SK-N-SH treated with all-trans-retinoic acid at 6 μM for 48 hours (cell line): ENCODE measurements around the gene ASIC1.

Experiments used
- ATAC-seq: fragments of 200-7000 bp; cut with Tn5 transposase; 3 replicates; pipeline ENCODE4 v1.9.1; 2020; ENCODE audit warnings: mild to moderate bottlenecking, moderate library complexity
- ARNTL ChIP-seq: fragments of 450-650 bp; formaldehyde crosslinking; IDR thresholded peaks from 2 replicates; pipeline ENCODE4 v1.5.0; 2020; ENCODE audit warnings: low read depth, mild to moderate bottlenecking, moderate library complexity, borderline replicate concordance
- BACH2 ChIP-seq: fragments of 250-450 bp; sonication (Bioruptor Pico); IDR thresholded peaks from 2 replicates; pipeline ENCODE4 v1.9.0; 2021; ENCODE audit warnings: mild to moderate bottlenecking, borderline replicate concordance
- CSDC2 ChIP-seq: fragments of 250-450 bp; sonication (Bioruptor Pico); IDR thresholded peaks from 2 replicates; pipeline ENCODE4 v1.5.0; 2020; ENCODE audit warnings: mild to moderate bottlenecking, moderate library complexity
- GLIS3 ChIP-seq: fragments of 250-450 bp; sonication (Bioruptor Pico); IDR thresholded peaks from 2 replicates; pipeline ENCODE4 v1.5.0; 2020; ENCODE audit warnings: mild to moderate bottlenecking, moderate library complexity
- ISL1 ChIP-seq: fragments of 250-450 bp; sonication (Bioruptor Pico); IDR thresholded peaks from 2 replicates; pipeline ENCODE4 v2.1.2; 2022; ENCODE audit warnings: mild to moderate bottlenecking, moderate library complexity
- OSR1 ChIP-seq: fragments of 250-450 bp; sonication (Bioruptor Pico); IDR thresholded peaks from 2 replicates; pipeline ENCODE4 v1.8.0; 2022; ENCODE audit warnings: moderate library complexity, mild to moderate bottlenecking, inconsistent platforms
- PPARA ChIP-seq: fragments of 250-450 bp; sonication (Bioruptor Pico); IDR thresholded peaks from 2 replicates; pipeline ENCODE4 v1.5.0; 2020; ENCODE audit warnings: mild to moderate bottlenecking, borderline replicate concordance
- RARB ChIP-seq: fragments of 250-450 bp; sonication (Bioruptor Pico); IDR thresholded peaks from 2 replicates; pipeline ENCODE4 v1.8.0; 2021; ENCODE audit warnings: mild to moderate bottlenecking, moderate library complexity
- SNAI2 ChIP-seq: fragments of 250-450 bp; sonication (Bioruptor Pico); IDR thresholded peaks from 2 replicates; pipeline ENCODE4 v1.5.0; 2020; ENCODE audit warnings: mild to moderate bottlenecking, moderate library complexity
- TCF4 ChIP-seq: fragments of 250-450 bp; sonication (Bioruptor Pico); IDR thresholded peaks from 2 replicates; pipeline ENCODE4 v1.8.0; 2021; ENCODE audit warnings: mild to moderate bottlenecking, moderate library complexity, borderline replicate concordance
- TOX ChIP-seq: fragments of 250-450 bp; sonication (Bioruptor Pico); IDR thresholded peaks from 2 replicates; pipeline ENCODE4 v1.8.0; 2021; ENCODE audit warnings: mild to moderate bottlenecking, moderate library complexity, borderline replicate concordance
- ZC3H10 ChIP-seq: fragments of 250-450 bp; sonication (Bioruptor Pico); IDR thresholded peaks from 2 replicates; pipeline ENCODE4 v1.5.1; 2021; ENCODE audit warnings: mild to moderate bottlenecking, moderate library complexity
- ZFP3 ChIP-seq: fragments of 250-450 bp; sonication (Bioruptor Pico); IDR thresholded peaks from 2 replicates; pipeline ENCODE4 v1.5.0; 2020; ENCODE audit warnings: mild to moderate bottlenecking, moderate library complexity
- ZFP30 ChIP-seq: fragments of 450-650 bp; formaldehyde crosslinking; IDR thresholded peaks from 2 replicates; pipeline ENCODE4 v1.5.0; 2022; ENCODE audit warnings: mild to moderate bottlenecking, moderate library complexity
- ZNF565 ChIP-seq: fragments of 450-650 bp; formaldehyde crosslinking; conservative IDR thresholded peaks from 2 replicates; pipeline ENCODE4 v1.5.0; 2020; ENCODE audit warnings: low read depth, mild to moderate bottlenecking, moderate library complexity
- ZNF8 ChIP-seq: fragments of 450-650 bp; formaldehyde crosslinking; IDR thresholded peaks from 2 replicates; pipeline ENCODE4 v1.5.0; 2020; ENCODE audit warnings: mild to moderate bottlenecking, moderate library complexity
- TF ChIP-seq, protein P1 (sequence below): fragments of 250-450 bp; sonication (Bioruptor Pico); IDR thresholded peaks from 2 replicates; pipeline ENCODE4 v1.5.1; 2021; ENCODE audit warnings: mild to moderate bottlenecking, moderate library complexity
- TF ChIP-seq, protein P2 (sequence below): fragments of 250-450 bp; sonication (Bioruptor Pico); IDR thresholded peaks from 2 replicates; pipeline ENCODE4 v1.8.0; 2021; ENCODE audit warnings: low read depth, mild to moderate bottlenecking, moderate library complexity, borderline replicate concordance
- TF ChIP-seq, protein P3 (sequence below): fragments of 250-450 bp; sonication (Bioruptor Pico); IDR thresholded peaks from 2 replicates; pipeline ENCODE4 v1.5.0; 2020; ENCODE audit warnings: mild to moderate bottlenecking, moderate library complexity
- TF ChIP-seq, protein P4 (sequence below): fragments of 250-450 bp; sonication (Bioruptor Pico); IDR thresholded peaks from 2 replicates; pipeline ENCODE4 v1.5.1; 2020; ENCODE audit warnings: low read depth, mild to moderate bottlenecking, moderate library complexity

The ASIC1 gene

DNA sequence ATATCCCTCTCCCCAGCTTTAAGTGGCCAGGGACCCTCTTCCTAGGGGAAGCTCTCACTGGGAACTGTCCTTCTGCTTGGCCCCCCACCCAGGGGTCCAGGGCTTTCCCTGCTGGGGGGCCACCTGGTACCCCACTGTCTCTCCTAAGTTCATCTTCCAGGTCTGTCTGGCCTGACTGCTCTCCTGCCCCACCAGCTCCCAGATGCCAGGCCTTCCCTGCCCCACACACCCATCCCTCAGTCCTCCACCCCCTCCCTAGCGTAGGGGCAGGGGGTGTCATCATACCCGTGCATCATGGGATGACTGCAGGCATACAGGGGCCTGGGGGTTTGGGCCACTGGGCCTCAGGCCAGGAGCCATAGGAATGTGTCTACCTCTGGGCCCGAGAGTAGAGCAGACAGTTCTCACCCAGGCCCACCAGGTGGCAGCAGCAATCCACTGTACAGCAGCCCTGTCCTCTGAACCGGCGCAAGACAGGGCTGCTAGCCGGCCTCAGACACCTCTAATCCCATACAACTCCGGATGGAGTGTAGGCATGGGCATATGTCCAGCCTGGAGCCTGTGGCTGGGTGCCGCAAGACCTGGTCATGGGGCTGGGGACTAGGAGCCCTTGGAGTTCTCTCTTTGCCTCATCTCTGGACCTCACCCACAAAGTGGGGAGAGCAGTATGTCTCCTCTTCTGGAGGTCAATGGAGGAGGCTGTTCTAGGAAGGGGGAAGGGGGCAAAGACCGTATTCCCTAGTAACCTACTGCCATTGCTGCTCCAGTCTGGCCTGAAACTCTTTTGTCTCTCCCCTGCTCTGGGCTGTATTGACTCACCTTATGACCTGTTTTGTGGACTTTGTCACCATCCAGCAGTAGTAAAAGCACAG is 17.8 kb downstream of the ASIC1 start:
- TF ChIP-seq TOX (CRISPR knock-in tag) (no peak), ZNF565 (CRISPR knock-in tag) (no peak), BACH2 (CRISPR knock-in tag) (no peak), PPARA (CRISPR knock-in tag) (no peak)
- TF ChIP-seq, all 23 proteins: peak for 0
- ATAC-seq: peak; percentile 97

DNA sequence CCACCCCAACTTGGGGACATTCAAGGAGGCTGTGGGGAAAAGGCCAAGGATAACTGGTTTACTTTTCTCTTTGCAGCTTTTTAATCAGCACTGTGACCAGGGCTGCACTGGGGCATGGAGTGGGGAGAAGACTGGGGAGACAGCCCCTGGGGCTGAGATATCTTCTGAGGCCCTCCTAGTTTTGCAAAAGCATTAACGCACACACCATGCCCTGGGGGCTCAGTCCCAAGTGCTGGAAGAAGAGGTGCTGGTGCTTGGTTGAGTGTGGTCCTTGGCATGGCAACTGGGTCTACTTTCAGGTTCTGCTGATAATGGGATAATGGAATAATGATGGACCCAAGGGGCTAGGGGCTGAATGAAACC is 18.4 kb downstream of the ASIC1 start:
- TF ChIP-seq ARNTL (CRISPR knock-in tag) (no peak), ZNF565 (CRISPR knock-in tag) (no peak), GLIS3 (CRISPR knock-in tag) (no peak)
- TF ChIP-seq, protein P1, sequence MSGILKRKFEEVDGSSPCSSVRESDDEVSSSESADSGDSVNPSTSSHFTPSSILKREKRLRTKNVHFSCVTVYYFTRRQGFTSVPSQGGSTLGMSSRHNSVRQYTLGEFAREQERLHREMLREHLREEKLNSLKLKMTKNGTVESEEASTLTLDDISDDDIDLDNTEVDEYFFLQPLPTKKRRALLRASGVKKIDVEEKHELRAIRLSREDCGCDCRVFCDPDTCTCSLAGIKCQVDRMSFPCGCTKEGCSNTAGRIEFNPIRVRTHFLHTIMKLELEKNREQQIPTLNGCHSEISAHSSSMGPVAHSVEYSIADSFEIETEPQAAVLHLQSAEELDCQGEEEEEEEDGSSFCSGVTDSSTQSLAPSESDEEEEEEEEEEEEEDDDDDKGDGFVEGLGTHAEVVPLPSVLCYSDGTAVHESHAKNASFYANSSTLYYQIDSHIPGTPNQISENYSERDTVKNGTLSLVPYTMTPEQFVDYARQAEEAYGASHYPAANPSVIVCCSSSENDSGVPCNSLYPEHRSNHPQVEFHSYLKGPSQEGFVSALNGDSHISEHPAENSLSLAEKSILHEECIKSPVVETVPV: no peak
- TF ChIP-seq, protein P2, sequence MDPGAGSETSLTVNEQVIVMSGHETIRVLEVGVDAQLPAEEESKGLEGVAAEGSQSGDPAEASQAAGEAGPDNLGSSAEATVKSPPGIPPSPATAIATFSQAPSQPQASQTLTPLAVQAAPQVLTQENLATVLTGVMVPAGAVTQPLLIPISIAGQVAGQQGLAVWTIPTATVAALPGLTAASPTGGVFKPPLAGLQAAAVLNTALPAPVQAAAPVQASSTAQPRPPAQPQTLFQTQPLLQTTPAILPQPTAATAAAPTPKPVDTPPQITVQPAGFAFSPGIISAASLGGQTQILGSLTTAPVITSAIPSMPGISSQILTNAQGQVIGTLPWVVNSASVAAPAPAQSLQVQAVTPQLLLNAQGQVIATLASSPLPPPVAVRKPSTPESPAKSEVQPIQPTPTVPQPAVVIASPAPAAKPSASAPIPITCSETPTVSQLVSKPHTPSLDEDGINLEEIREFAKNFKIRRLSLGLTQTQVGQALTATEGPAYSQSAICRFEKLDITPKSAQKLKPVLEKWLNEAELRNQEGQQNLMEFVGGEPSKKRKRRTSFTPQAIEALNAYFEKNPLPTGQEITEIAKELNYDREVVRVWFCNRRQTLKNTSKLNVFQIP: no peak
- ATAC-seq: no peak

DNA sequence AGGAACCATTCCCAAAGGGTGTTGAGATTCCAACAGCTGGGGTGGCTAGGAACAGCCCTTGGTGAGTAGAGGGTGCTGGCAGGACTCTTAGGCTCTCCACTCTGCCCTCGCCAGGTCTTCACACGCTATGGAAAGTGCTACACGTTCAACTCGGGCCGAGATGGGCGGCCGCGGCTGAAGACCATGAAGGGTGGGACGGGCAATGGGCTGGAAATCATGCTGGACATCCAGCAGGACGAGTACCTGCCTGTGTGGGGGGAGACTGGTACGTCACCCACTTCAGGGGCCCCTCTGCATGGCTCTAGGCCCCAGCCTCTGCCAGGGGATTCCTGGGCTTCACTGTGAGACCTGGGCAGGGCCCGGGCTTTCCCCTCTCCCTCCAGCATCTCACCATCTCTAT is 19.7 kb downstream of the ASIC1 start:
- TF ChIP-seq, protein P2: no peak
- TF ChIP-seq, protein P3, sequence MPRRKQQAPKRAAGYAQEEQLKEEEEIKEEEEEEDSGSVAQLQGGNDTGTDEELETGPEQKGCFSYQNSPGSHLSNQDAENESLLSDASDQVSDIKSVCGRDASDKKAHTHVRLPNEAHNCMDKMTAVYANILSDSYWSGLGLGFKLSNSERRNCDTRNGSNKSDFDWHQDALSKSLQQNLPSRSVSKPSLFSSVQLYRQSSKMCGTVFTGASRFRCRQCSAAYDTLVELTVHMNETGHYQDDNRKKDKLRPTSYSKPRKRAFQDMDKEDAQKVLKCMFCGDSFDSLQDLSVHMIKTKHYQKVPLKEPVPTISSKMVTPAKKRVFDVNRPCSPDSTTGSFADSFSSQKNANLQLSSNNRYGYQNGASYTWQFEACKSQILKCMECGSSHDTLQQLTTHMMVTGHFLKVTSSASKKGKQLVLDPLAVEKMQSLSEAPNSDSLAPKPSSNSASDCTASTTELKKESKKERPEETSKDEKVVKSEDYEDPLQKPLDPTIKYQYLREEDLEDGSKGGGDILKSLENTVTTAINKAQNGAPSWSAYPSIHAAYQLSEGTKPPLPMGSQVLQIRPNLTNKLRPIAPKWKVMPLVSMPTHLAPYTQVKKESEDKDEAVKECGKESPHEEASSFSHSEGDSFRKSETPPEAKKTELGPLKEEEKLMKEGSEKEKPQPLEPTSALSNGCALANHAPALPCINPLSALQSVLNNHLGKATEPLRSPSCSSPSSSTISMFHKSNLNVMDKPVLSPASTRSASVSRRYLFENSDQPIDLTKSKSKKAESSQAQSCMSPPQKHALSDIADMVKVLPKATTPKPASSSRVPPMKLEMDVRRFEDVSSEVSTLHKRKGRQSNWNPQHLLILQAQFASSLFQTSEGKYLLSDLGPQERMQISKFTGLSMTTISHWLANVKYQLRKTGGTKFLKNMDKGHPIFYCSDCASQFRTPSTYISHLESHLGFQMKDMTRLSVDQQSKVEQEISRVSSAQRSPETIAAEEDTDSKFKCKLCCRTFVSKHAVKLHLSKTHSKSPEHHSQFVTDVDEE (CRISPR knock-in tag): no peak
- TF ChIP-seq ZC3H10 (no peak), RARB (no peak), GLIS3 (CRISPR knock-in tag) (no peak), ZFP30 (no peak), ISL1 (no peak), ZNF565 (CRISPR knock-in tag) (no peak), ARNTL (CRISPR knock-in tag) (no peak), TOX (CRISPR knock-in tag) (no peak), PPARA (CRISPR knock-in tag) (no peak), ZFP3 (CRISPR knock-in tag) (no peak)
- TF ChIP-seq, protein P4, sequence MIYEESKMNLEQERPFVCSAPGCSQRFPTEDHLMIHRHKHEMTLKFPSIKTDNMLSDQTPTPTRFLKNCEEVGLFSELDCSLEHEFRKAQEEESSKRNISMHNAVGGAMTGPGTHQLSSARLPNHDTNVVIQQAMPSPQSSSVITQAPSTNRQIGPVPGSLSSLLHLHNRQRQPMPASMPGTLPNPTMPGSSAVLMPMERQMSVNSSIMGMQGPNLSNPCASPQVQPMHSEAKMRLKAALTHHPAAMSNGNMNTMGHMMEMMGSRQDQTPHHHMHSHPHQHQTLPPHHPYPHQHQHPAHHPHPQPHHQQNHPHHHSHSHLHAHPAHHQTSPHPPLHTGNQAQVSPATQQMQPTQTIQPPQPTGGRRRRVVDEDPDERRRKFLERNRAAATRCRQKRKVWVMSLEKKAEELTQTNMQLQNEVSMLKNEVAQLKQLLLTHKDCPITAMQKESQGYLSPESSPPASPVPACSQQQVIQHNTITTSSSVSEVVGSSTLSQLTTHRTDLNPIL (CRISPR knock-in tag): no peak
- TF ChIP-seq, all 23 proteins: peak for 0
- no peak for ATAC-seq

DNA sequence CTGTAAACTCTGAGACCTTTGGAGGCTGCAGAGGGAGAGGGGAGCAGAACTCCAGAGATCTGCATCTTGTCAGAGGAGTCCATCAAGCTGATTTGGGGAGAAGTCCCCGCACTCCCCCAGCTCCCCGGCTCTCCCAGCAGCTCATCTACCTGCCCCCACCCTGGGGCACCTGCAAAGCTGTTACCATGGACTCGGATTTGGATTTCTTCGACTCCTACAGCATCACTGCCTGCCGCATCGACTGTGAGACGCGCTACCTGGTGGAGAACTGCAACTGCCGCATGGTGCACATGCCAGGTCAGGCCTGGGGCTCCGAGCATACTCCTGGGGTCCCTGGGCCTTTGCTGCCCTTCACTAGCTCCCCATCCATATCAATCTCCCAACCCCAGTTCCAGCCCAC is 20.9 kb downstream of the ASIC1 start:
- no peak for ATAC-seq
- TF ChIP-seq ZFP3 (CRISPR knock-in tag) (no peak), PPARA (CRISPR knock-in tag) (no peak), CSDC2 (no peak), OSR1 (CRISPR knock-in tag) (no peak), GLIS3 (CRISPR knock-in tag) (no peak), SNAI2 (CRISPR knock-in tag) (no peak), BACH2 (CRISPR knock-in tag) (no peak), TOX (CRISPR knock-in tag) (no peak), TCF4 (CRISPR knock-in tag) (no peak), RARB (no peak), ZFP30 (no peak), ZNF8 (CRISPR knock-in tag) (no peak), ZNF565 (CRISPR knock-in tag) (no peak), ZC3H10 (no peak)
- TF ChIP-seq, protein P4 (CRISPR knock-in tag): no peak
- TF ChIP-seq, protein P3 (CRISPR knock-in tag): no peak
